Loucy (cell line): ENCODE results near the gene PATE4.

Experiments used
- H2AFZ ChIP-seq: fragments of 200-600 bp; sonication (generic); 2 replicates; pipeline ENCODE4 v1.6.0; 2016; ENCODE audit warnings: antibody characterized with exemption, mild to moderate bottlenecking, low read length, moderate library complexity
- H3F3A ChIP-seq: fragments of 200-600 bp; 2 replicates; pipeline ENCODE4 v1.6.0; 2016; ENCODE audit warnings: antibody characterized with exemption, low read depth, mild to moderate bottlenecking
- H3K27me3 ChIP-seq: fragments of 200-600 bp; sonication (generic); 2 replicates; pipeline ENCODE4 v1.6.1; 2014; ENCODE audit warnings: low read length, mild to moderate bottlenecking; ENCODE audit not compliant: insufficient read depth, poor library complexity, severe bottlenecking
- H3K36me3 ChIP-seq: fragments of 200-600 bp; sonication (generic); 2 replicates; pipeline ENCODE4 v1.6.1; 2016; ENCODE audit warnings: low read length; ENCODE audit not compliant: insufficient read depth
- H3K4me1 ChIP-seq: fragments of 200-600 bp; sonication (generic); 2 replicates; pipeline ENCODE4 v1.5.1; 2014; ENCODE audit warnings: low read length, mild to moderate bottlenecking; ENCODE audit not compliant: insufficient read depth, poor library complexity, severe bottlenecking
- H3K4me2 ChIP-seq: fragments of 200-600 bp; sonication (generic); 2 replicates; pipeline ENCODE4 v1.6.0; 2014; ENCODE audit warnings: antibody characterized with exemption, low read length, low read depth, mild to moderate bottlenecking; ENCODE audit not compliant: poor library complexity, severe bottlenecking
- H3K4me3 ChIP-seq: fragments of 200-600 bp; sonication (generic); 2 replicates; pipeline ENCODE4 v1.5.1; 2014; ENCODE audit warnings: low read length, mild to moderate bottlenecking, mixed read lengths; ENCODE audit not compliant: poor library complexity, severe bottlenecking
- H3K79me2 ChIP-seq: fragments of 200-600 bp; sonication (generic); 2 replicates; pipeline ENCODE4 v1.6.1; 2014; ENCODE audit warnings: low read length; ENCODE audit not compliant: insufficient read depth
- H3K9ac ChIP-seq: fragments of 200-600 bp; sonication (generic); 2 replicates; pipeline ENCODE4 v1.6.0; 2014; ENCODE audit warnings: mild to moderate bottlenecking, low read depth, low read length, moderate library complexity; ENCODE audit not compliant: poor library complexity, severe bottlenecking
- H3K9me2 ChIP-seq: fragments of 200-600 bp; sonication (generic); replicated peaks from 2 replicates; pipeline ENCODE4 v1.6.1; 2016; ENCODE audit warnings: low read depth, low read length, mixed read lengths
- H3K9me3 ChIP-seq: fragments of 200-600 bp; sonication (generic); 2 replicates; pipeline ENCODE4 v1.6.1; 2014; ENCODE audit warnings: mild to moderate bottlenecking, antibody characterized with exemption, low read length, low read depth; ENCODE audit not compliant: insufficient read depth
- H4K20me1 ChIP-seq: fragments of 200-600 bp; sonication (generic); 2 replicates; pipeline ENCODE4 v1.6.0; 2014; ENCODE audit warnings: antibody characterized with exemption, low read length, mild to moderate bottlenecking; ENCODE audit not compliant: insufficient read depth, poor library complexity, severe bottlenecking
- EZH2phosphoT487 ChIP-seq: fragments of 200-600 bp; IDR thresholded peaks from 2 replicates; pipeline ENCODE4 v1.6.1; 2018; ENCODE audit warnings: antibody characterized with exemption, mild to moderate bottlenecking, moderate library complexity, borderline replicate concordance
- TF ChIP-seq, protein P1 (sequence below): fragments of 200-600 bp; sonication (generic); conservative IDR thresholded peaks from 2 replicates; pipeline ENCODE4 v1.5.1; 2014; ENCODE audit warnings: mild to moderate bottlenecking, antibody characterized with exemption, low read length

Gene PATE4

DNA sequence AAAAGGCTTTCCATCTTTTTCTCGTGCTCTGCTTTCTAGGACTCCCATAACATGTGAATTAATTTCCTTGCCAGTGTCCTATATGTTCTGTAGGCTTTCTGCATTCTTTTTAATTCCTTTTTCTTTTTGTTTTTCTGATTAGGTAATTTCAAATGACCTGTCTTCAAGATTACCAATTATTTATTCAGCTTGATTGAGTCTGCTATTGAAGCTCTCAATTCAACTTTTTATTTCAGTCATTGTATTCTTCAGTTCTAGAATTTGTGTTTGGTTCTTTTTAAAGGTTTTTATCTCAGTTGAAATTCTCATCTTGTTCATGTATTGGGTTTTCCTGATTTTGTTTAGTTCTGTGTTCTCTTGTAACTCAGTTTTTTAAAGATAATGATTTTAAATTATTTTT, 30.7 kb upstream of the PATE4 start:
- H3K9me3 ChIP-seq: peaks cover 6% of the 10 kb centered on the region

DNA sequence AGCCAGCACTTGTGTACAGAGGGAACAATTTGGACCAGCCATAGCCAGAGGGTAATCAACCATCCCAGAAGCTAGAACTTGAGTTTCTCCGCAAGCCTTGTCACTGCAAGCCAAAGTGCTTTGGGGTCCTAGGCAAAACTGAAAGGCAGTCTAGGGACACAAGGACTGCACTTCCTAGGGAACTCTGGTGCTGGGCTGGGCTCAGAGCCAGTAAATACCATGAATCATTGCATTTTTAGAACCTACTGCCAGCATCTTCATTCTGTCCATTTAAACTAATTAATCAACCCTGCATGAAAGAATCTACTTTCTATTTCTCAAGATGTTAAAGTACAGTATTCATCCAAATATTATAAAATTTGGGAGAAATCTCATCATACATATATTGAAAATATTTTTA, 25.2 kb upstream of the PATE4 start:
- Histone ChIP-seq H3F3A (no peaks in the 10 kb centered on the region), H3K4me3 (no peak overlapping the region), H3K4me2 (no peak overlapping the region), H3K27me3 (no peaks in the 10 kb centered on the region), H3K79me2 (no peaks in the 10 kb centered on the region), H3K36me3 (no peaks in the 10 kb centered on the region), H2AFZ (no peak overlapping the region), H3K9me3 (no peaks in the 10 kb centered on the region), H3K9me2 (no peaks in the 10 kb centered on the region), H3K4me1 (no peaks in the 10 kb centered on the region), H3K9ac (no peak overlapping the region), H4K20me1 (no peaks in the 10 kb centered on the region)
- TF ChIP-seq, protein P1, sequence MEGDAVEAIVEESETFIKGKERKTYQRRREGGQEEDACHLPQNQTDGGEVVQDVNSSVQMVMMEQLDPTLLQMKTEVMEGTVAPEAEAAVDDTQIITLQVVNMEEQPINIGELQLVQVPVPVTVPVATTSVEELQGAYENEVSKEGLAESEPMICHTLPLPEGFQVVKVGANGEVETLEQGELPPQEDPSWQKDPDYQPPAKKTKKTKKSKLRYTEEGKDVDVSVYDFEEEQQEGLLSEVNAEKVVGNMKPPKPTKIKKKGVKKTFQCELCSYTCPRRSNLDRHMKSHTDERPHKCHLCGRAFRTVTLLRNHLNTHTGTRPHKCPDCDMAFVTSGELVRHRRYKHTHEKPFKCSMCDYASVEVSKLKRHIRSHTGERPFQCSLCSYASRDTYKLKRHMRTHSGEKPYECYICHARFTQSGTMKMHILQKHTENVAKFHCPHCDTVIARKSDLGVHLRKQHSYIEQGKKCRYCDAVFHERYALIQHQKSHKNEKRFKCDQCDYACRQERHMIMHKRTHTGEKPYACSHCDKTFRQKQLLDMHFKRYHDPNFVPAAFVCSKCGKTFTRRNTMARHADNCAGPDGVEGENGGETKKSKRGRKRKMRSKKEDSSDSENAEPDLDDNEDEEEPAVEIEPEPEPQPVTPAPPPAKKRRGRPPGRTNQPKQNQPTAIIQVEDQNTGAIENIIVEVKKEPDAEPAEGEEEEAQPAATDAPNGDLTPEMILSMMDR: no peak
- TF ChIP-seq EZH2phosphoT487: no peak

More for the DNA sequence above, 30.7 kb upstream of the PATE4 start:
- Histone ChIP-seq H3K9me2 (no peaks in the 10 kb centered on the region), H3K27me3 (no peaks in the 10 kb centered on the region), H3K36me3 (no peaks in the 10 kb centered on the region), H3K79me2 (no peaks in the 10 kb centered on the region), H3K4me1 (no peaks in the 10 kb centered on the region), H3K9ac (no peak overlapping the region), H3K4me2 (no peak overlapping the region), H3K4me3 (no peak overlapping the region), H3F3A (no peaks in the 10 kb centered on the region), H4K20me1 (no peaks in the 10 kb centered on the region), H2AFZ (no peak overlapping the region)
- TF ChIP-seq, protein P1: no peak
- no peak for TF ChIP-seq EZH2phosphoT487

DNA sequence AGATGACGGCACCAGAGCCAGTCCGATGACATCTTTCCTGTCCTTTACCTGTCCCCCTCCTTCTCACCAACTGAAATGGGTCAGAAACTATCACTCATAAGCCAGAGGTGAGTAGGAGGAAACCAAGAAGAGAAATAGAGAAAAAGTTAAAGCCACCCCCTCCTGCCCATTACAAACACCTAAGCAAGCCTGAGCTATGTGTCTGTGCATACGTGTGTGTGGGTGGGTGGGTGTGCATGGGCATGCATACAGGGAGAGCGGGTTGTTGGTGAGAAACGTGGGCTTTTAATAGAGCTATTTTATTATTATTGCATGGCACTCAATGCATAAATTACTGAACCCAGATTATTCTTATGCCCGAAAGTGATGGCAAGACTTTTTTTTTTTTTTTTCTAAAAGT, 2.6 kb downstream of the PATE4 start:
- H3K4me3 ChIP-seq: no peak overlapping the region
- TF ChIP-seq, protein P1: no peak
- no peak for TF ChIP-seq EZH2phosphoT487
- H3K79me2 ChIP-seq: no peaks in the 10 kb centered on the region
- no peaks in the 10 kb centered on the region for H3K36me3 ChIP-seq
- H3K27me3 ChIP-seq: no peaks in the 10 kb centered on the region
- H3K9me2 ChIP-seq: no peaks in the 10 kb centered on the region
- no peaks in the 10 kb centered on the region for H4K20me1 ChIP-seq
- no peak overlapping the region for H3K4me2 ChIP-seq
- no peak overlapping the region for H2AFZ ChIP-seq
- H3K4me1 ChIP-seq: no peaks in the 10 kb centered on the region
- no peaks in the 10 kb centered on the region for H3F3A ChIP-seq
- no peak overlapping the region for H3K9ac ChIP-seq
- no peaks in the 10 kb centered on the region for H3K9me3 ChIP-seq
